Hepatocyte (in vitro differentiated cells): Measurements from ENCODE around the gene SMAD3.

ENCODE experiments used
- EZH2 ChIP-seq: fragments of 200-600 bp; sonication (generic); IDR thresholded peaks from 2 replicates; pipeline ENCODE4 v1.6.1; 2016; ENCODE audit warnings: antibody characterized with exemption, mild to moderate bottlenecking, borderline replicate concordance
- EZH2phosphoT487 ChIP-seq: fragments of 200-600 bp; sonication (generic); IDR thresholded peaks from one replicate; pipeline ENCODE4 v1.6.1; 2018; ENCODE audit warnings: antibody characterized with exemption, mild to moderate bottlenecking, low read depth, moderate library complexity; ENCODE audit not compliant: unreplicated experiment, severe bottlenecking
- TF ChIP-seq, protein P1 (sequence below): fragments of 200-600 bp; sonication (generic); IDR thresholded peaks from 2 replicates; pipeline ENCODE4 v1.5.1; 2016; ENCODE audit warnings: antibody characterized with exemption, mild to moderate bottlenecking; ENCODE audit not compliant: poor library complexity

DNA sequence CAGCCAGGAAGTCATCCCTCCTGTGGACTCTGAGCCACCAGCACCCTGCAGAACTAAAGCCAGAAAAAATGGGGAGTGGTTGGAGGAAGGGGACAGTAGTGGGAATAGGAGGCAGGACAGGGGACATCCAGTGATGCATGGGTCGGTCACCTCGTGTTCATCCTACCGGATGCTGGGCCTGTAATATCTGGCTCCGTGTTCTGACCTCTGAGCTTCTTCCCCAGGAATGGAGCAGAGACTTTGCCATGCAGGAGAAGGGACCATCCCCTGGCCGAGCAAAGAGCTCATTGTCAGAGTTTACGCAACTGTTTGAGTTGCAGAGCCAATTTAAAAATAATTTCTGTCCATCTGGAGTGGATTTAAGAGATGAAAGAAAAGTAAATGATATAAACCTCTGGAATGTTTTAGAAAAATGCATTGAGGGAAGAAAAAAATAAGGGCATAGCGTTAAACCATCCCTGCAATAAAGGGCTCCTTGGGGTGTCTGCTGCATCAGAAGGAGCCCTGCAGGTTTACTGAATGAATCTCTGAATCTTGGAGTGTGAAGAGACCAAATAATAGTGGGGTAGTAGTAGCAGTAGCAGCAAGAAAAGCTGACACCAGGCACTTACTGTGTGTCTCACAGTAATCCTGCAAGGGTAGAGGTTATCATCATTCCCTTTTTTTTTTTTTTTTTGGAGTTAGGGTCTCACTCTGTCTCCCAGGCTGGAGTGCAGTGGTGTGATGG is 118.2 kb downstream of the SMAD3 start:
- TF ChIP-seq, protein P1, sequence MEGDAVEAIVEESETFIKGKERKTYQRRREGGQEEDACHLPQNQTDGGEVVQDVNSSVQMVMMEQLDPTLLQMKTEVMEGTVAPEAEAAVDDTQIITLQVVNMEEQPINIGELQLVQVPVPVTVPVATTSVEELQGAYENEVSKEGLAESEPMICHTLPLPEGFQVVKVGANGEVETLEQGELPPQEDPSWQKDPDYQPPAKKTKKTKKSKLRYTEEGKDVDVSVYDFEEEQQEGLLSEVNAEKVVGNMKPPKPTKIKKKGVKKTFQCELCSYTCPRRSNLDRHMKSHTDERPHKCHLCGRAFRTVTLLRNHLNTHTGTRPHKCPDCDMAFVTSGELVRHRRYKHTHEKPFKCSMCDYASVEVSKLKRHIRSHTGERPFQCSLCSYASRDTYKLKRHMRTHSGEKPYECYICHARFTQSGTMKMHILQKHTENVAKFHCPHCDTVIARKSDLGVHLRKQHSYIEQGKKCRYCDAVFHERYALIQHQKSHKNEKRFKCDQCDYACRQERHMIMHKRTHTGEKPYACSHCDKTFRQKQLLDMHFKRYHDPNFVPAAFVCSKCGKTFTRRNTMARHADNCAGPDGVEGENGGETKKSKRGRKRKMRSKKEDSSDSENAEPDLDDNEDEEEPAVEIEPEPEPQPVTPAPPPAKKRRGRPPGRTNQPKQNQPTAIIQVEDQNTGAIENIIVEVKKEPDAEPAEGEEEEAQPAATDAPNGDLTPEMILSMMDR, result no peak
- TF ChIP-seq EZH2 (no peak), EZH2phosphoT487 (no peak)
